ENCODE results near the gene CHD1.

DNA sequence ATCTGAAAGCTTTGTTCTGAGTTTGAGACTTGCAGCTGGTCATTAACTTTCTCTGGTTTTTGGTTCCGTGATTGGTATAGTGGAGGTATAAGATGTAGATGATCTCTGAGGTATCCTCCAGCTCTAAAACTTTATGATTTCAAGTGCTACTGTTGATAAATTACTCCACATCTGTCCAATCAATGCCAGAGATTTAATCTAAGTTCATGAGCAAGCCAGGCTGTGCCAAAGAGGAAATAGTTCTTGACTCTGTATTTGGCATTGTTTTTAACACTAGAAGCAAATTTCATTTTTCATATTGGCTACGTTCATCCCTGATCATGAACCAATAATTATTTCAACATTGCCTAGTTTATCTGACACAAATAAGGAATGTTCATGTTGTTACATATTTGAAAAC, 28.5 kb upstream of the CHD1 start:
- TF ChIP-seq CTCF (conservative IDR thresholded peaks at IDR 0.05 in 1 of 2, IDR thresholded peaks at IDR 0.05 in 1 of 2; ENCODE audit: extremely low read depth in 1 of 2, insufficient read depth in 1 of 2, low read depth in 1 of 2, low read length in 2 of 2), result no peak
- TF ChIP-seq EZH2 (IDR thresholded peaks at IDR 0.05; ENCODE audit: borderline replicate concordance, low read length), result no peak
